HepG2 (cell line): ENCODE data around the gene MPPE1.

Source experiments
- CCDC6 ChIP-seq: sonication (generic); formaldehyde crosslinking; IDR thresholded peaks from 2 replicates; pipeline ENCODE4 v1.8.1; 2022; ENCODE audit warnings: mild to moderate bottlenecking, missing genetic modification reagents, moderate library complexity
- PCBP2 ChIP-seq: fragments of 200-400 bp; formaldehyde crosslinking; optimal IDR thresholded peaks from 2 replicates; pipeline ENCODE3; 2018; ENCODE audit warnings: low read length, low read depth; ENCODE audit not compliant: poor library complexity, severe bottlenecking
- POLR2A ChIP-seq, 2 experiments: IDR thresholded peaks; 2 replicates each; pipeline ENCODE4 v1.6.1; 2011; ENCODE audit warnings: low read depth in 2 of 2, low read length in 2 of 2, mild to moderate bottlenecking in 1 of 2, moderate library complexity in 1 of 2; ENCODE audit not compliant: insufficient read depth in 1 of 2
- ZNF431 ChIP-seq: sonication (generic); formaldehyde crosslinking; IDR thresholded peaks from 2 replicates; pipeline ENCODE4 v1.9.0; 2022; ENCODE audit warnings: missing genetic modification reagents, low read depth, mild to moderate bottlenecking, borderline replicate concordance
- ZSCAN29 ChIP-seq: sonication (generic); formaldehyde crosslinking; conservative IDR thresholded peaks from 2 replicates; pipeline ENCODE4 v1.4.0; 2020; ENCODE audit warnings: mild to moderate bottlenecking, missing genetic modification reagents
- TF ChIP-seq, protein P1 (sequence below): sonication (generic); formaldehyde crosslinking; IDR thresholded peaks from 2 replicates; pipeline ENCODE4 v1.5.0; 2020; ENCODE audit warnings: mild to moderate bottlenecking, missing genetic modification reagents, moderate library complexity
- TF ChIP-seq, protein P2 (sequence below), 2 experiments: sonication (generic) in 1 of 2; formaldehyde crosslinking in 1 of 2; IDR thresholded peaks; 2 replicates each; pipeline versions ENCODE4 v1.5.1 to v1.6.1; 2011 to 2020; ENCODE audit warnings: borderline replicate concordance in 1 of 2, low read depth in 1 of 2, low read length in 1 of 2, mild to moderate bottlenecking in 1 of 2, missing genetic modification reagents in 1 of 2, moderate library complexity in 1 of 2
- TF ChIP-seq, protein P3 (sequence below): sonication (generic); formaldehyde crosslinking; IDR thresholded peaks from 2 replicates; pipeline ENCODE4 v1.8.1; 2023; ENCODE audit warnings: missing genetic modification reagents, inconsistent platforms, borderline replicate concordance

DNA sequence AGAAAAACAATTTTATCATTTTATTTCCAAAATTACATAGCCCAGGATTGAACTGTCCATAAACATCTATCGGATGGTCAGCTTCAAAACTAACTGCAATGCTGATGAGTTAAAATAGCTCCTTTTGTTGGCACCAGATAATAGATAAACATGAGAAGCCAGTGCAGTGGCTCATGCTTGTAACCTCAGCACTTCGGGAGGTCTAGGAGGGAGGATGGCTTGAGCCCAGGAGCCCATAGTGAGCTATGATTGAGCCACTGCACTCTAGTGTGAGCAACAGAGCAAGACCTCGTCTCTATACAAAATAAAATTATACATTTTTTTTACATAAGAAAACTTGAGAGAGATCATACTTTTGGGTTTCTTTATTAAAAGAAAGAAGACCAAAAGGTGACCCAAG, 38.6 kb upstream of the MPPE1 start:
- TF ChIP-seq, protein P1, sequence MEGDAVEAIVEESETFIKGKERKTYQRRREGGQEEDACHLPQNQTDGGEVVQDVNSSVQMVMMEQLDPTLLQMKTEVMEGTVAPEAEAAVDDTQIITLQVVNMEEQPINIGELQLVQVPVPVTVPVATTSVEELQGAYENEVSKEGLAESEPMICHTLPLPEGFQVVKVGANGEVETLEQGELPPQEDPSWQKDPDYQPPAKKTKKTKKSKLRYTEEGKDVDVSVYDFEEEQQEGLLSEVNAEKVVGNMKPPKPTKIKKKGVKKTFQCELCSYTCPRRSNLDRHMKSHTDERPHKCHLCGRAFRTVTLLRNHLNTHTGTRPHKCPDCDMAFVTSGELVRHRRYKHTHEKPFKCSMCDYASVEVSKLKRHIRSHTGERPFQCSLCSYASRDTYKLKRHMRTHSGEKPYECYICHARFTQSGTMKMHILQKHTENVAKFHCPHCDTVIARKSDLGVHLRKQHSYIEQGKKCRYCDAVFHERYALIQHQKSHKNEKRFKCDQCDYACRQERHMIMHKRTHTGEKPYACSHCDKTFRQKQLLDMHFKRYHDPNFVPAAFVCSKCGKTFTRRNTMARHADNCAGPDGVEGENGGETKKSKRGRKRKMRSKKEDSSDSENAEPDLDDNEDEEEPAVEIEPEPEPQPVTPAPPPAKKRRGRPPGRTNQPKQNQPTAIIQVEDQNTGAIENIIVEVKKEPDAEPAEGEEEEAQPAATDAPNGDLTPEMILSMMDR: no peak
- TF ChIP-seq ZNF431 (CRISPR knock-in tag) (no peak), POLR2A (IDR thresholded peaks at IDR 0.05; ENCODE audit: insufficient read depth in 1 of 2, low read depth in 2 of 2, low read length in 2 of 2) (no peak), ZSCAN29 (CRISPR knock-in tag) (no peak), CCDC6 (CRISPR knock-in tag) (no peak), PCBP2 (no peak)
- TF ChIP-seq, protein P2, sequence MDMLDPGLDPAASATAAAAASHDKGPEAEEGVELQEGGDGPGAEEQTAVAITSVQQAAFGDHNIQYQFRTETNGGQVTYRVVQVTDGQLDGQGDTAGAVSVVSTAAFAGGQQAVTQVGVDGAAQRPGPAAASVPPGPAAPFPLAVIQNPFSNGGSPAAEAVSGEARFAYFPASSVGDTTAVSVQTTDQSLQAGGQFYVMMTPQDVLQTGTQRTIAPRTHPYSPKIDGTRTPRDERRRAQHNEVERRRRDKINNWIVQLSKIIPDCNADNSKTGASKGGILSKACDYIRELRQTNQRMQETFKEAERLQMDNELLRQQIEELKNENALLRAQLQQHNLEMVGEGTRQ (IDR thresholded peaks at IDR 0.05; ENCODE audit: low read depth, low read length): no peak
- TF ChIP-seq, protein P2 (CRISPR knock-in tag; IDR thresholded peaks at IDR 0.05; ENCODE audit: borderline replicate concordance): no peak
- TF ChIP-seq, protein P3, sequence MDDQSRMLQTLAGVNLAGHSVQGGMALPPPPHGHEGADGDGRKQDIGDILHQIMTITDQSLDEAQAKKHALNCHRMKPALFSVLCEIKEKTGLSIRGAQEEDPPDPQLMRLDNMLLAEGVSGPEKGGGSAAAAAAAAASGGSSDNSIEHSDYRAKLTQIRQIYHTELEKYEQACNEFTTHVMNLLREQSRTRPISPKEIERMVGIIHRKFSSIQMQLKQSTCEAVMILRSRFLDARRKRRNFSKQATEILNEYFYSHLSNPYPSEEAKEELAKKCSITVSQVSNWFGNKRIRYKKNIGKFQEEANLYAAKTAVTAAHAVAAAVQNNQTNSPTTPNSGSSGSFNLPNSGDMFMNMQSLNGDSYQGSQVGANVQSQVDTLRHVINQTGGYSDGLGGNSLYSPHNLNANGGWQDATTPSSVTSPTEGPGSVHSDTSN (CRISPR knock-in tag): no peak
